ENCODE measurements around the gene GIGYF1. TPM values are rescaled to one million over a fixed set of nuclear protein-coding genes. Genes with fewer than 3 reads are reported as not detected.

The GIGYF1 gene
- total RNA-seq, 1 experiment from 2014 or later = 28.0 TPM

- no peak for DNase-seq (ENCODE audit: low read depth)
These were observed 8.4 kb downstream of the GIGYF1 start for GRCh38 chr7:100685631-100686145.

GRCh38 chr7:100685049-100685605 lies 8.9 kb downstream of the GIGYF1 start:
- no peak for DNase-seq (ENCODE audit: low read depth)

GRCh38 chr7:100684534-100685042 lies 9.5 kb downstream of the GIGYF1 start:
- DNase-seq (ENCODE audit: low read depth) = no peak

- no peak for DNase-seq (ENCODE audit: low read depth)
These were observed 10.2 kb downstream of the GIGYF1 start for GRCh38 chr7:100683659-100684533.

- no peak for DNase-seq (ENCODE audit: low read depth)
These were observed 10.9 kb downstream of the GIGYF1 start for GRCh38 chr7:100682991-100683658.

- peak; percentile 35 for DNase-seq (ENCODE audit: low read depth)
These were observed 11.8 kb downstream of the GIGYF1 start for GRCh38 chr7:100682228-100682741.

DNA sequence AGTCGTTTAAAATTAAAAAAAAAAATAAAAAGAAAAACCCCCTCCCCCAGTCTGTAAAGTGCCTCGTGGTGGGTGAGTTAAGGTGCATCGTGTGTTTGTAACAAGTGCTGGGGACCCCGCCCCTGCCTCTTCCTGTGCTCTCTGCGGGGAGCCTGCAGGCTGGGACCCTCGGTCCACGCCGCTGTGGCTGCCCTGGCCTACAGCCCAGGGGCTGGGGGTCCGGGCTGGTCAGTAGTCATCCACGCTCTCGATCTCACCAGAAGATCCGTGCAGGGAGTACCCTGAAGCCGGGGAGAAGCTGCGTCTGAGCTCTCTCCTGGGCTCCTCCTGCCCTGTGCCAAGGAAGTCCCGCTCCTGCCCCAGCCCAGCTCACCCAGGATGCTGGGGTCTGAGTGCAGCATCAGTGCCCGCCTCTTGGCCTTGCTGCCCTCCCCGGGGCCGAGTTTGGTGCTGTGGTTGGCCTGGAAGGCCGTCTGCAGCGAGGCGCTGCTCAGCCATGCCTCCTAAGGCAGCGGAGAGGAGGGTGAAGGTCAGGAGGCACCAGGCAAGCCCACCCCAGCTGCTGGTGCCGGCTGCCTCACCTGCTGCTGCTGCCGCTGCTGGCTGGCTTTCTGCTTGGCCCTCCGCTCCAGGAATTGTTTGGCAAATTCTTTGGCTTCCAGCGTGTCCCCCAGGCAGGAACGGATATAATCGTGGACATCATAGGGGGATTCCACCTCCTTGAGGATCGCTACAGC lies 12.4 kb downstream of the GIGYF1 start:
- no peak for DNase-seq (ENCODE audit: low read depth)

DNA sequence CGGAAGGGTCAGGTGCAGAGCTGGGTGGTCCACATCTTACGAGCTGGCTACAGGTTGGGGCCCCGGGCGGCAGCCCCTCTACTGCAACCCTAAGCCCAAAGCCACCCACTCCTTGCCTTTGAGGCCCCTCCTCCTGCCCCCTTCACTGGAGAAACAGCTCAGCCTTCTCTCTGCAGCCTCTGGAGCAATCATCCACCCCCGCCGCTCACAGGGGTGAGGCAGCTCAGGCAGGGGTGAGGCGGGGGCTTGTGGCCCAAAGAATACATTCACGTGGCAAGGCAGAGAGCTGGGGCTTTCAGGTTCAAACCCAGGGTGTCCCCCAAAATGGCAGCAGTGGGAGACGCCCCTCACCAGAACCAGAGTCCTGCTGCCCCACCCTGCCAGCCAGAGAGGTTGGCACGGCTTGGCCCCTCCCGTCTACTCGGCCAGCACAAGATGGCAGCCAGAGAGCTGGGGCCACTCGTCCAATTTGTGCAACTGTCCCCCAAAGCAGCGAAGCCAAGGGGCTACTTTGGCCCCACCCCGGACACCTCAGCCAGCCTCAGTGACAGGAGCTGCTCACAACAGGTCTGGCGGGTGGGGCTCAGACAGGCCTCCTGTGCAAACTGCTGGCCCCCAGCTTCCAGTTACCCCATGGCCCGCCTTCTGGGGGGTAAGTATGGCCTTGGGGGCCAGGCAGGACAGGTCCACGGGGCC lies 13.3 kb downstream of the GIGYF1 start:
- no peak for DNase-seq (ENCODE audit: low read depth)

GRCh38 chr7:100679927-100680575 lies 14.0 kb downstream of the GIGYF1 start:
- DNase-seq (ENCODE audit: low read depth) = peak; percentile 50

- DNase-seq (ENCODE audit: low read depth) = no peak
These were observed 14.7 kb downstream of the GIGYF1 start for GRCh38 chr7:100679129-100679926.

- no peak for DNase-seq (ENCODE audit: low read depth)
These were observed 15.6 kb downstream of the GIGYF1 start for GRCh38 chr7:100678291-100678984.

DNA sequence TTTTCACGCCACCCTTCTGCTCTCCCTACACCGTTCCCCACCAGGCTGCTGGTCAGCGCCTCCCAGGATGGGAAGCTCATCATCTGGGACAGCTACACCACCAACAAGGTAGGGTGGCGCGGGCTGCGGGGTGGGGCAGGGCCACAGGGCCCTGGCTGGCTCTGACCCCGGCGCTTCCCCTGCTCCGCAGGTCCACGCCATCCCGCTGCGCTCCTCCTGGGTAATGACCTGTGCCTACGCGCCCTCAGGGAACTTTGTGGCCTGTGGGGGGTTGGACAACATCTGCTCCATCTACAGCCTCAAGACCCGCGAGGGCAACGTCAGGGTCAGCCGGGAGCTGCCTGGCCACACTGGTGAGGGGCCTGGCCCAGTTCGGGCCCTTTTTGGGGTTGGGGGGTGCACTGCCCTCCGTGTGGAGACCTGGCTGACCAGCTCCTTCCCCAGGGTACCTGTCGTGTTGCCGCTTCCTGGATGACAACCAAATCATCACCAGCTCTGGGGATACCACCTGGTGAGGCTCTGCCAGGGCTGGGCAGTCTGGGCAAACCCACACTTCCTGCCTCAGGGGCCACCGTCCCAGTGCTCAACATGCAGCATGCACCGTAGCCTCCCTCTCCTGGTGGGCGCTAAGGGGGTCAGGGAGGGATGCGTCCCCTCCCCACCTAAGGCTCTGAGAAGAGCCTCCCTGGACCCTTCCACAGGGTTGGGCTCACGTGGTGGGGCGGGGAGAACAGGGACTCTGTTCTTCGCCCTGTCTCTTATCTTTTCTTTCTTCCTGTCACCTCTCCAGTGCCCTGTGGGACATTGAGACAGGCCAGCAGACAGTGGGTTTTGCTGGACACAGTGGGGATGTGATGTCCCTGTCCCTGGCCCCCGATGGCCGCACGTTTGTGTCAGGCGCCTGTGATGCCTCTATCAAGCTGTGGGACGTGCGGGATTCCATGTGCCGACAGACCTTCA lies 16.5 kb downstream of the GIGYF1 start:
- DNase-seq (ENCODE audit: low read depth) = no peak

DNA sequence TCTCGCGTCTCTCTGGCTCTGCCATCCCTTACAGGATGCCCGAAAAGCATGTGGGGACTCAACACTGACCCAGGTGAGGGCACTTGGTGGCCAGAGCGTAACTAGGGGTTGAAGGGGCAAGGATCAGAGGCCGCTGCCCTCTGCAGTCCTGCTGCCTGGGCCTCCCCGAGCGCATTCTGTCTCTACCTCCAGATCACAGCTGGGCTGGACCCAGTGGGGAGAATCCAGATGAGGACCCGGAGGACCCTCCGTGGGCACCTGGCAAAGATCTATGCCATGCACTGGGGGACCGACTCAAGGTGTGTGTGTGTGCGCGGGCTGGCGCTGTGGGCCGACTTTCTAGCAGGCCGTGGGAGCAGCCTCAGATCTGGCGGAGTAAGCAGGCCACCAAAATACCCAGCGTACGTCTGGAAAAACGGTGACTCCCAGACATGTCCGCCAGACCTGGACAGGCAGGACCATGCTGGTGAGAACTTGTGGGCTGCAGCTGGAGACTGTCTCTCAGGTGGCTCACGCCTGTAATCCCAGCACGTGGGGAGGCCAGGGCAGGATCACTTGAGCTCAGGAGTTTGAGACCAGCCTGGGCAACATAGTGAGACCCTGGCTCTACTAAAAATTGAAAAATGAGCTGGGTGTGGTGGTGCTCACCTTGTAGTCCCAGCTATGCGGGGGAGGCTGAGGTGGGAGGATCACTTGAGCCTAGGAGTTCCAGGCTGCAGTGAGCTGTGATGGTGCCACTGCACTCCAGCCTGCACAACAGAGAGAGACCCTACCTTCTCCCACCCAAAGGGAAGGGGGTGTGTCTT lies 17.3 kb downstream of the GIGYF1 start:
- DNase-seq (ENCODE audit: low read depth) = no peak

GRCh38 chr7:100675581-100676350 lies 18.3 kb downstream of the GIGYF1 start:
- DNase-seq (ENCODE audit: low read depth) = peak; percentile 71

DNA sequence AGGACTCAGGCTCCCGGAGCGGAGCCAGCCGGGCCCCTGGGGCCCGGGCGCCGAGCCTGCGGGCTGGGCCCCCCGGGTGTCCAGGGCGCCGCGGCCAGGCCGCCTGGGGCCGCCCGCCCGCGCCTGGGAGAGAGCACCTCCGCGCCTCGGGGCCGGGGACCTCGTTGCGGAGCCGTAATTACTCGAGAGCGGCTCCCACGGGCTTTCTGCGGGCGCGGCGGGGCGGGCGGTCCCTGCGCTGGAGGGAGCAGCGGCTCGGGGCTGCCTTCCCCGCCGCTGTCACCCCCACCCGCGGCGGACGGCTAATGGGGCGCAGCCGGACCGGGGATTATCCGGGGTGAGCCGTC lies 19.0 kb downstream of the GIGYF1 start:
- DNase-seq (ENCODE audit: low read depth) = no peak
